ENCODE results near the gene ABCA4. TPM values are rescaled to one million over a fixed set of nuclear protein-coding genes. Genes with fewer than 3 reads are reported as not detected.
A peak's percentile ranks its signal among the peaks of the same experiment; 100 is the strongest.

The ABCA4 gene
- polyA plus RNA-seq, 10 donors: 0.32 to 1.6 (median 0.92) TPM

GRCh38 chr1:94055459-94056122, 65.4 kb downstream of the ABCA4 start:
- no peak for DNase-seq

- DNase-seq: no peak
Observed at GRCh38 chr1:94050675-94051074, 70.3 kb downstream of the ABCA4 start.

- no peak for DNase-seq
Observed at GRCh38 chr1:94050254-94050653, 70.7 kb downstream of the ABCA4 start.

GRCh38 chr1:94049791-94050190, 71.2 kb downstream of the ABCA4 start:
- no peak for DNase-seq

- peak in 2 of 3 donors; percentile 37 to 67 for DNase-seq
Observed at GRCh38 chr1:94048413-94049164, 72.4 kb downstream of the ABCA4 start.

- no peak for DNase-seq
Observed at GRCh38 chr1:94047949-94048348, 73.0 kb downstream of the ABCA4 start.

- DNase-seq: peak; percentile 85 to 93 (median 92)
Observed at GRCh38 chr1:94045465-94046056, 75.4 kb downstream of the ABCA4 start.

- no peak for DNase-seq
Observed at GRCh38 chr1:94044891-94045290, 76.1 kb downstream of the ABCA4 start.

GRCh38 chr1:94044290-94044790, 76.6 kb downstream of the ABCA4 start:
- DNase-seq: peak in 1 of 3 donors; percentile 65

- DNase-seq: no peak
Observed at GRCh38 chr1:94043738-94044289, 77.1 kb downstream of the ABCA4 start.

GRCh38 chr1:94042388-94042787, 78.6 kb downstream of the ABCA4 start:
- DNase-seq: no peak

- peak in 2 of 3 donors; percentile 53 to 76 for DNase-seq
Observed at GRCh38 chr1:94039871-94040569, 80.9 kb downstream of the ABCA4 start.

GRCh38 chr1:94039514-94039870, 81.5 kb downstream of the ABCA4 start:
- peak; percentile 55 to 75 (median 57) for DNase-seq

GRCh38 chr1:94038511-94038910, 82.4 kb downstream of the ABCA4 start:
- DNase-seq: peak in 2 of 3 donors; percentile 19 to 43

GRCh38 chr1:94037392-94038229, 83.3 kb downstream of the ABCA4 start:
- no peak for DNase-seq

- no peak for DNase-seq
Observed at GRCh38 chr1:94036730-94037129, 84.2 kb downstream of the ABCA4 start.

GRCh38 chr1:94033849-94034248, 87.1 kb downstream of the ABCA4 start:
- no peak for DNase-seq

GRCh38 chr1:94032637-94033036, 88.3 kb downstream of the ABCA4 start:
- DNase-seq: no peak

GRCh38 chr1:94031591-94031990, 89.4 kb downstream of the ABCA4 start:
- no peak for DNase-seq

- no peak for DNase-seq
Observed at GRCh38 chr1:94031154-94031553, 89.8 kb downstream of the ABCA4 start.

All from muscle of back (tissue), 11 donors.